GM20431 (cell line): ENCODE results near the gene IFT22.
"Not testable (repeated sequence)": the region's sequence is repeated elsewhere in the genome, so short reads cannot be mapped to it uniquely, and the experiment has no call there.

Experiments
- in situ Hi-C: fragments of 300-500 bp; cut with MseI, MboI; formaldehyde crosslinking; loops from one replicate; pipeline ENCODE4 v1.15.0; 2020; ENCODE audit warnings: low sequenced_read_pairs; ENCODE audit not compliant: unreplicated experiment

Gene IFT22

DNA sequence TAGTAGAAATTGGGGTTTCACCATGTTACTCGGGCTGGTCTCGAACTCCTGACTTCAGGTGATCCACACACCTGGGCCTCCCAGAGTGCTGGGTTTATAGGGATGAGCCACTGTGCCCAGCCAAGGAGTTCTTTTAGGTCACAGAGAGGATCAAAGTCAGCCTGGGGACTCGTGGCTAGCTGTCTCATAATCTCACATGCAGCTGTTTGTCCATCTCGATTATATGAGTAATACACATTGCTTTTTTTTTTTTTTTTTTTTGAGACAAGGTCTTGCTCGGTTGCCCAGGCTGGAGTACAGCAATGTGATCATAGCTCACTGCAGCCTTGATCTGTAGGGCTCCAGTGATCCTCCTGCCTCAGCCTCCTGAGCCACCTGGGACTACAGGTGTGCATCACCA, 2.2 kb downstream of the IFT22 start:
- in situ Hi-C loops = no loop called here

DNA sequence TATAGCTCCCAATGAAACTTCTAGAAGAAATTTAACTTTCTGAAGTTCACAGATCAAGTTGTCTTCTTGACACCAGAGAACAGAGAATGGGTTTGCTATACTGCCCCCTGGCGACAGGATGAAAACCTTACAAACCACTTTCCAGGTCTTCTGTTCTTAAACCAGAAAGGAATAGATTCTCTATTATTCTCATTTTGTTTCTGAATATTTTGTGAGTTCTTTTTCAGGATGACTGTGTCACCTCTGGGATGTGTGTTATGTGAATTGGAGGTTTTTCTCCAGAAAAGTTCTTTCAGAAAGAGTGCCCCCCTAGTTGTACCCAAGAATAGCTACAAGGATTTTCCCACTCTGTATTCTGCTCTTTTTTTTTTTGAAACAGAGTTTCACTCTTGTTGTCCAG, 6.3 kb downstream of the IFT22 start:
- in situ Hi-C loops = no loop called here

DNA sequence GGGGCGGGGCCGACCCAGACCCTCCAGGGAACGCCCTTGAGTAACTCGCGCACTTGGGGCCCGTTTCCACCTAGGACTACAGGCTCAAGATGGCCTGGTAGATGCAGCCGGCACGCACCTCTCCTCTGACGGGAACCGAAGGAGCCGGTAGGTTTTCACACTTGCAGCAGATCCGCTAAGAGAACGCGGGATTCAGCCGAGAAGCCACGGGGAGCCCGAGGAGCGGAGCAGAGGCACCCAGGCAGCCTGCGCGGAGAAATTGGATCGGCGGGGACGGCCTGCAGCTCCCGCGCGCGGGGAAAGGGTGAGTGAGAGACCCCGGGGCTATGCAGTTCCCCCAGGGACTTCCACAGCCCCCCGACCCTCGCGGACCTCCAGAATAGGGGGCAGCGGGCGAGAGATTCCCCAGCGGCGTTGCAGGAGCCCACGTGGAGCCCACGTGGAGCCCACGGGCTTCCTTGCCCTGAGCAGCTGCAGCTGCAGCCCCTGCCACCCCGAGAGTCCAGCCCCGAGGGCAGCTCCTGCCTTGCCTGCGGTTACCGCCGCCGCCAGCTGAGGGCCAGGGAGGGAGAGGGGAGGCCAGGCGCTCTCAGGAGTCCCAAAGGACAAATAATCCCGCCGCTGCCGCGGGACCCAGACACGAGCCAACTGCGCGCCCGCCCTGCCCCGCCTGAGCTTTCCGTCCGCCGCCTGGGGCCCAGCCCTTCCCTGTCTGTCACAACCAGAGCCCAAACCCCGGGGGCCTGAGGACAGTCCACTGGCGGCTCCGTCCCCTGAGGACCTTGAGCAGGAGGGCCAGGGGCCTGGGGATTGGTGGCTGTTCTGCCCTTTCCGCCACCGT, 13.1 kb downstream of the IFT22 start:
- in situ Hi-C loops = no loop called here

DNA sequence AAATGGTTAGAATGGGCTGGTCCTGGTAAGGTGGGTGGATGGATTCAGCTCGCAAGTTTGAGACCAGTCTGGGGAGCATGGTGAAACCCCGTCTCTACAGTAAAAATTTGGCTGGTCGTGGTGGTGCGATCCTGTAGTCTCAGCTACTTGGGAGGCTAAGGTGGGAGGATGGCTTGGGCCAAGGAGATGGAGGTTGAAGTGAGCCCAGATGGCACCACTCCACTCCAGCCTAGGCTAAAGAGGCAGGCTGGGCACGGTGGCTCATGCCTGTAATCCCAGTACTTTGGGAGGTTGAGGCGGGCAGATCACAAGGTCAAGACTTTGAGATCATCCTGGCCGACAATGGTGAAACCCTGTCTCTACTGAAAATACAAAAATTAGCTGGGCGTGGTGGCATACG, 15.3 kb downstream of the IFT22 start:
- in situ Hi-C loops = no loop called here

DNA sequence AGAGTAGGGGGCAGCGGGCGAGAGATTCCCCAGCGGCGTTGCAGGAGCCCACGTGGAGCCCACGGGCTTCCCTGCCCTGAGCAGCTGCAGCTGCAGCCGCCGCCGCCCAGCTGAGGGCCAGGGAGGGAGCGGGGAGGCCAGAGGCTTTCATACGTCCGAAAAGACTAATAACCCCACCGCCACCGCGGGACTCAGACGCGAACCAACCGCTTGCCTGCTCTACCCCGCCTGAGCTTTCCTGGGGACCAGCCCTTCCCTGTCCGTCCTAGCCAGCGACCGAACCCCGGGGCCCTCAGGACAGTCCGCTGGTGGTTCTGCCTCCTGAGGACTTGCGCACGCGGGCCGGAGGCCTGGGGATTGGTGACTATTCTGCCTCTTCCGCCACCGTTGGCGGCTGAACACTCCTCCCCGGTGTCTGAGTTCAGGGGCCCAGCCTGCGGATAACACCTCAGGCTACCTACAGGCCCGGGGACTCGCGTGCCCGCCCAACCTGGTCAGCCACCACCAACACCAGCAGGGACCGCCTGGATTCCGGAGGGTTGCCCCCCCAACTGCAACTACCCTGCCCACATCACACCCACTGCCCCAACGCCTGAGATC, 18.4 kb downstream of the IFT22 start:
- in situ Hi-C loops = no loop called here

DNA sequence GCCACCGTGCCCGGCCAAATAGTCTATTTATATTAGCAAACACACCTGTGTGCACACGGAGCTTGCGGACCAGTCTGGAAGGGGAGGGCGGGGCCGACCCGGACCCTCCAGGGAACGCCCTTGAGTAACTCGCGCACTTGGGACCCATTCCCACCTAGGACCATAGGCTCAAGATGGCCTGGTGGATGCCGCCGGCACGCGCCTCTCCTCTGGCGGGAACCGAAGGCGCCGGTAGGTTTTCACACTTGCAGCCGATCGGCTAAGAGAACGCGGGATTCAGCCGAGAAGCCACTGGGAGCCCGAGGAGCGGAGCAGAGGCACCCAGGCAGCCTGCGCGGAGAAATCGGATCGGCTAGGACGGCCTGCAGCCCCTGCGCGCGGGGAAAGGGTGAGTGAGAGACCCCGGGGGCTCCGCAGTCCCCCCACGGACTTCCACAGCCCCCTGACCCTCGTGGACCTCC, 18.9 kb downstream of the IFT22 start:
- in situ Hi-C loops = no loop called here

DNA sequence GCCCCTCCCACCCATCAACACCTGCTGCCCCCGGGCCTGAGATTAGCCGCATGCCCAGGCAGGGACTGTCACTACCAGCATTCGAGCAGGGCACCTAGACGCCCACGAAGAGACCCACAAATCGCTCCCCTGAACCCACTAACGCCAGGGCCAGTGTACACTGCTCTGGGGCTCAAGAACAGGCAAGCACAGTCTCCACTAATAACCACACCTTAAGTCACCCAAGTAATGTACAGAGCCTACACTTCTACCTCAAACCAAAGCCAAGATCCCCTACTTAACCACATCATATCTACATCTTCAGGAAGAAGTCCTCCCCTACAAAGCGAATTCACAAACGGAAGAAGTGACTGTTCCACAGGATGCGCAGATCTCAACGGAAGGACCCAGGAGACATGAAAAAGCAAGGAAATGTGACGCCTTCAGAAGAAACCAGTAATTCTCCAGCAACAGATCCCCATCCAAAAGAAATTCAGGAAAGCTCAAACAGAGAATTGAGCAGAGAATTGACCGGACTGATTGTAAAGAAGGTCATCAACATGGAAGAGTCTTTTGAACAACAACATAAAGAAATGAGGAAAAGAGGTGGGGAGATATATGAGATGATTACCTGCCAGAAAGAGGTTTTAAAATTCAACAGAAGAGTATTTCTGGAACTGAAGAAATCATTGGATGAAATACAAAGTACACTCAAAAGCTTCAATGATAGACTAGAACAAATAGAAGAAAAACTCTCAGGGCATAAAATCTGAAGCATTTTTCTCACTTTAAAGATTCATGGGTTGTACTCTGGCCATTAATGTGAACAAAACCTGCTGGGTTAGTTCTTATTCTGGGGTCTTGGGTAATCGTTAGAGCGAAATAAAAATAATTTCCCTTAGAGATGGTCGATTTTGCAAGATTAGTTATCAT, 20.9 kb downstream of the IFT22 start:
- in situ Hi-C loops = no loop called here

DNA sequence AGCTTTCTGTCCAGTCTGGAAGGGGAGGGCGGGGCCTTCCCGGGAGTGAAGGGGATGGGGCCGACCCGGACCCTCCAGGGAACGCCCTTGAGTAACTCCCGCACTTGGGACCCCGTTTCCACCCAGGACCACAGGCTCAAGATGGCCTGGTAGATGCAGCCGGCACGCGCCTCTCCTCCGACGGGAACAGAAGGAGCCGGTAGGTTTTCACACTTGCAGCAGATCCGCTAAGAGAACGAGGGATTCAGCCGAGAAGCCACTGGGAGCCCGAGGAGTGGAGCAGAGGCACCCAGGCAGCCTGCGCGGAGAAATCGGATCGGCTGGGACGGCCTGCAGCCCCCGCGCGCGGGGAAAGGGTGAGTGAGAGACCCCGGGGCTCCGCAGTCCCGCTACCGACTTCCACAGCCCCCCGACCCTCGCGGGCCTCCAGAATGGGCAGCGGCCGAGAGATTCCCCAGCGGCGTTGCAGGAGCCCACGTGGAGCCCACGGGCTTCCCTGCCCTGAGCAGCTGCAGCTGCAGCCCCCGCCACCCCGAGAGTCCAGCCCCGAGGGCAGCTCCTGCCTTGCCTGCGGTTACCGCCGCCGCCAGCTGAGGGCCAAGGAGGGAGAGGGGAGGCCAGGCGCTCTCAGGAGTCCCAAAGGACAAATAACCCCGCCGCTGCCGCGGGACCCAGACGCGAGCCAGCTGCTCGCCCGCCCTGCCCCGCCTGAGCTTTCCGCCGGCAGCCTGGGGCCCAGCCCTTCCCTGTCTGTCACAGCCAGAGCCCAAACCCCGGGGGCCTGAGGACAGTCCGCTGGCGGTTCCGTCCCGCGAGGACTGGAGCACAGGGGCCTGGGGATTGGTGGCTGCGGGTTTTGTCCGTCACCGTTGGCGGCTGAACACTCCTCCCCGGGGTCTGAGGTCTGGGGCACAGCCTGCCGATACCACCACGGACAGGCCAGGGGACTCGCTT, 21.8 kb downstream of the IFT22 start:
- in situ Hi-C loops = no loop called here

DNA sequence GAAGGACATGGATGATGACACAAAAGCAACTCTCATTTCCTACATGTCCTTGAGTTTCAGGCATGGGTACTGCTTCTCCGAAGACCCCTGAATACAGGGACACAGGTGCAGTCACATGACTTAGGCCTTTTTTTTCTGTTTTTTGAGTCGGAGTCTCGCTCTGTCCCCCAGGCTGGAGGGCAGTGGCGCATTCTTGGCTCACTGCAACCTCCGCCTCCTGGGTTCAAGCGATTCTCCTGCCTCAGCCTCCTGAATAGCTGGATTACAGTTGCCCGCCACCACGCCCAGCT, 26.8 kb downstream of the IFT22 start:
- in situ Hi-C loops = no loop called here

DNA sequence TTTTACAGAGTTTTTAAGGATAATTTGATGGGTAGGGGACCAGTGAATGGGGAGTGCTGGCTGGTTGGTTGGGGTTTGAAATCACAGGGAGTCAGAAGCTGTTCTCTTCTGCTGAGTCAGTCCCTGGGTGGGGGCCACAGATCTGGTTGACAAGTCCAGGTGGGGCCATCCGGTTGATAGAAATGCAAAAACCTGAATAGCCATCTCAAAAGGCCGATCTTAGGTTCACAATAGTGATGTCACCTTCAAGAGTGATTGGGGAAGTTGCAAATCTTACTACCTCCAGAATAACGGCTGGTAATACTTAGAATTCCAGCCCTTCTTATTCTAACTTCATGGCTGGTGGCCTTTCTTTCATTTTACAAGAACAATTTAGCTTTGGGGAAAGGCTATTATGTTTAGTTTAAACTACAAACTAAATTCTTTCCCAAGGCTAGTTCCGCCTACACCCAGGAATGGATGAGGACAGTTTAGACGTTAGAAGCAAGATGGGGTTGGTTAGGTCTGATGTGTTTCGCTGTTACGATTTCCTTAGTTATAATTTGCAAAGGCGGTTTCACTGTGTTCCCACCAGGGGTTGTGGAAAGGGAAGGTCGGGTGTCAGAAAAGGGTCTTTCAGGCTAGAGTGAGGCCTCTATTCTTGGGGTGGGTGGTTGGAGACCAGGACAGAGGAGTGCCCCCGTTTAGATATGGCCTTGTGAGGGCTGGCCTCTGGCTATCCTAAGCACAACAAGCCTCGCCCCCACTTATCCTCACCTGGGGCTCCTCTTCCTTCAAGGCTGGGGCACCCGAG, 27.4 kb downstream of the IFT22 start:
- in situ Hi-C loops = no loop called here

DNA sequence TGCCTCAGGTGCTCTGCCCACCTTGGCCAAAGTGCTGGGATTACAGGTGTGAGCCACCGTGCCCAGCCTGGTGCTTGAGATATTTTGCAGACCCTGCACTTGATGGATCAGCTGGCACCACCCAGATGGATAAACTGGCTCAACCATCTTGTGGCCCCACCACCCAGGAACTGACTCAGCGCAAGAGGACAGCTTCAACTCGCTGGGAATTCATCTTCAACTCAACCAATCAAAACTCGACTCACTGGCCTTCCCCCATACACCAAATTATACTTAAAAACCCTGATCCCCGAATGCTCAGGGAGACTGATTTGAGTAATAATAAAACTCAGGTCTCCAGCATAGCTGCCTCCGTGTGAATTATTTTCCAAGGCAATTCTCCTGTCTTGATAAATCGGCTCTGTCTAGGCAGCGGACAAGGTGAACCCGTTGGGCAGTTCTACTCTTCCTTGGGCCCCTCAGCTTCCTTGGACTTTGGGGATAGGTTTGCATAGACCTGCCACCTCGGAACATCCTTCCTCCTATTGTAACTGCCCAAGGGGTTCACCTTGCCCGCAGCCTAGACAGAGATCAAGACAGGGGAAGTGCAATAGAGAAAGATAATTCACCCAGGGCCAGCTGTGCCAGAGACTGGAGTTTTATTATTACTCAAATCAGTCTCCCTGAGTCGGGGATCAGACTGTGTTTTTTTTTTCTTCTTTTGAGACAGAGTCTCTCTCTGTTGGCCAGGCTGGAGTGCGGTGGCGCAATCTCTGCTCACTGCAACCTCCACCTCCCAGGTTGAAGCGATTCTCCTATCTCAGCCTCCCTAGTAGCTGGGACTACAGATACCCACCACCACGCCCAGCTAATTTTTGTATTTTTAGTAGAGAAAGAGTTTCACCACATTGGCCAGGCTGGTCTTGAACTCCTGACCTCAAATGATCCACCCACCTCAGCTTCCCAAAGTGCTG, 28.3 kb downstream of the IFT22 start:
- in situ Hi-C loops = not testable (repeated sequence)

DNA sequence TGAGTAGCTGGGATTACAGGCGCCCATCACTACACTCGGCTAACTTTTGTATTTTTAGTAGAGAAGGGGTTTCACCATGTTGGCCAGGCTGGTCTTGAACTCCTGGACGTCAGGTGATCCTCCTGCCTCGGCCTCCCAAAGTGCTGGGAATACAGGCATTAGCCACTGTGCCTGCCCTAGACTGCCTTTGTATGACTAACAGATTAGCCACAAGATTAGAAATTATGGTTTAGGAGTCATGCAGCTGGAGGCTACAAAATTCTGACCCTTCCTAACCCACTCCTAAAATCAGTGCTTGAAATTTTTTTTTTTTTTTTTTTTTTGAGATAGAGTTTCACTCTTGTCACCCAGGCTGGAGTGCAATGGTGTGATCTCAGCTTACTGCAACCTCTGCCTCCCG, 29.0 kb downstream of the IFT22 start:
- in situ Hi-C loops = not testable (repeated sequence)

DNA sequence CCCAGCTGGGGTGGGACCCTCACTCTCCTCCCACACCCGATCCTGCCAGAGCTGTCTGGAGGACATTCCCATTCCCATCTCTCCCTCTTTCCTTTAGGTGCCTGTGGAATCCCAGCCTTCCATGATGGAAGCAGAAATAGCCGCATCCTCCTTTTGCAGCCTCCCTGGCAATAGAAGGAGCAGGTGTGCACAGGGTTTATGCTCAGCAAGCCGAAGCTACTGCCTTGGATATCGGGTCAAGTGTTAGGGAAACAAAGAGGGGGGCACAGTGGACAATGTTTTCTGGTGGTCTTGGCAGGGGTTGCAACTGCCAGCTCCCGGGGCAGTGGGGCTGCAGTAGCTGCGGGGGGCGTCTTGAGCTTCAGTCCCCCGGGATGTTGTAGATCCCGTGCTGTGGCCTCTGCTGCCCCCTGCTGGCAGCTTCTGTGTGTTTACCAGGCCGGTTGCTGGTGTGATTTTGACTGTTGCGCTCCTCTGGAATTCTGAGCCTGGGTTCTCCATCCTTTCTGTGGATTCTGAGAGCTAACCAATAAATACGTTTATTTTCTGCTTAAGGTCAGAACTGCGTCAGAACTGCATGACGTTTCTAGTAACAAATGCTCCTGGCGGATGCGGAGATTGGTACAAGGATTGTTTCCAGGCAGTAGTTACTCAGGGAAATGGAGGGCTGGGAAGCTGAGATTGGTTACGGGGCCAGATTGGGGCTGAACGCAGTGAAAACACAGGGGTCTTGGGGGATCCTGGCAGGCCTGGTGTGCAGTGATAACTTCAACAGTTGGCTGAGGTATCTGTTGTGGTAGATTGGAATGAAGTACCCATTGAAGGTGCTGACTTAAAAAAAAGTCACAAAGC, 31.2 kb downstream of the IFT22 start:
- in situ Hi-C loops = not testable (repeated sequence)

DNA sequence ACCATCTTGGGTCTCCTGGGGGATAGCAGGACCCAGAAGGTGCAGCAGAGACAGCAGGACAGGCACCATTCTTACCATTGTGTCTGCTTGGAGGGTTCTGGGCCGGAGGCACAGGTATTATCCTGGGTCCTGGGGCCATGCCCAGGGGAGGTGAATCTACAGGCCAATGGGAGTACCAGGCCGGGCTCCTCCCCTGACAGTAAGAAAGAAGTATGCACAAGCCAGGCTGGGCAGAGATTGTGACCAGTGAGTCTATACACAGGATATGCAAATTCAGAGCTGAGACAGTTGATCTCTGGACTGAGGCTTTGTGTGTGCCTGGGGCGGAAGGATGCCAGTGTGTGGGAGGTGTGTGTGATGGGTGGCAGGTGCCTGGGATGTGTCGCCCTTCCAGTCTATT, 31.9 kb downstream of the IFT22 start:
- in situ Hi-C loops = not testable (repeated sequence)

DNA sequence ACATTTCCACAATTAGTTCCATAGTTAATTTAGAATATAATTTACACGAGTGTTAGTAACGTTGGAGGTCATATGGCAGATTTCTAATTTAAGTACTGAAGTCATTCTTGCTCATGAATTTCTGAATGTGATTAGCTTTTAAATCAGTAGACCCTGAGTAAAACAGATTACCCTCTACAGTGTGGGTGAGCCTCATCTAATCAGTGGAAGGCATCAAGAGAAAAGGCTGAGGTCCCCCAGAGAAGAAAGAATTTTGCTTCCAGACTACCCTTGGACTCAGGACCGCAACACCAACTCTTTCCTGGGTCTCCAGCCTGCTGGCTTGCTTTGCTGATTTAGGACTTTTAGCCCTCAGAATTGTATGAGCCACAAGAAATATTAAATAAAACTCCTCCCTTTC, 33.2 kb downstream of the IFT22 start:
- in situ Hi-C loops = no loop called here

DNA sequence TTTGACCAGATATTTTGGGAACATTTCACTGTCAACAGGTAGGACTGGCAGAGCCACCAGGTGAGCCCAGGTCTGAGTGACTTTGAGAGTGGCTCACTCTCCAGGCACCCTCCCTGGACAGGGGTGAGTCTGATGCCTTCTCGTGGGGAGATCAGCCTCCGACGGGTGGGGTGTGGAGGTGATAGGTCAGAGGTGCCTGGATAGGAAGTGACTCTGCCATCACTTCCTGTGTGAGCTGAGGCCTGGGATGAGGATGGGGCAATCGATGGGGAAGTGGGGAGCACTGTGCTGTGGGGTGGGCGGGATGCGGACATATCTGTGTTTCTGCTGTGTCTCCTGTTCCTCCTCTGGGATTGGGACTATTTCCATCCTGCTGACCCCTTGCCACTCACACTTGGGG, 34.6 kb downstream of the IFT22 start:
- in situ Hi-C loops = no loop called here

DNA sequence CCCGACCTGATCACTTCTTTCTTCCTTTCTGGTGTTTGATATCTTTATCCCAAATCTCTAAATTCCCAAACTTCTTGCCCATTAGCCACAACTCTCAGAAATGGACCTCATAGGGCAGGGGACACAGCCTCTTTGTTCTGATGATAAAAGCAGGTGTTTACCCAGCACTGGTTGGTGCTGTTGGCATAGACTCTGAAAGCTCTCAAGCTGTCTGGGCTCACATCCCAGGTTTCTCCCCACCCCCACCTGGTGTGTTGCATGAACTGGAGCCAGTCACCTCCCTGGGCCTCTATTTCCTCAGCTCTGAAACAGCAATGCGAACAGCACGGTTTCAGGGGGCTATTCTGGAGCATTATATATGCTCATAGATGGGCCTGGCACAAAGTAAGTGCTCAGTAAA, 35.7 kb downstream of the IFT22 start:
- in situ Hi-C loops = not testable (repeated sequence)
